KBM-7 (cell line): ENCODE data around the gene MYL6B.
"Not testable (repeated sequence)": the region's sequence is repeated elsewhere in the genome, so short reads cannot be mapped to it uniquely, and the experiment has no call there.

Experiments
- DNase-seq: peaks from one replicate; pipeline ENCODE4 v3.0.0-alpha.2; 2015
- in situ Hi-C: fragments of 300-500 bp; cut with MboI; formaldehyde crosslinking; loops from 2 replicates; pipeline ENCODE4 v1.14.3; 2020; ENCODE audit warnings: low sequenced_read_pairs, low pct_unique_long_range_greater_than_20kb, mixed read lengths

MYL6B gene

GRCh38 chr12:56196818-56197550, 44.6 kb downstream of the MYL6B start:
- DNase-seq, in situ Hi-C loops: not testable (repeated sequence)

- in situ Hi-C loops = no loop called here
- DNase-seq = no peak
Measured at GRCh38 chr12:56197921-56198635, 45.7 kb downstream of the MYL6B start.

- DNase-seq = no peak
- in situ Hi-C loops = no loop called here
Measured at GRCh38 chr12:56198836-56199235, 46.4 kb downstream of the MYL6B start.

GRCh38 chr12:56202366-56202765, 50.0 kb downstream of the MYL6B start:
- in situ Hi-C loops = no loop called here
- DNase-seq = no peak

- in situ Hi-C loops = no loop called here
- no peak for DNase-seq
Measured at GRCh38 chr12:56202838-56203237, 50.5 kb downstream of the MYL6B start.

- no peak for DNase-seq
- in situ Hi-C loops = no loop called here
Measured at GRCh38 chr12:56204275-56204674, 51.9 kb downstream of the MYL6B start.

GRCh38 chr12:56205445-56205844, 53.1 kb downstream of the MYL6B start:
- DNase-seq = peak; percentile 9
- in situ Hi-C loops = no loop called here

- DNase-seq = peak; percentile 56
- in situ Hi-C loops = no loop called here
Measured at GRCh38 chr12:56206452-56207166, 54.2 kb downstream of the MYL6B start.
